Measurements from ENCODE around the gene PPIF. TPM values are rescaled to one million over a fixed set of nuclear protein-coding genes. Genes with fewer than 3 reads are reported as not detected.

PPIF gene
- total RNA-seq, 1 experiment from 2014 or later = 160 TPM

DNA sequence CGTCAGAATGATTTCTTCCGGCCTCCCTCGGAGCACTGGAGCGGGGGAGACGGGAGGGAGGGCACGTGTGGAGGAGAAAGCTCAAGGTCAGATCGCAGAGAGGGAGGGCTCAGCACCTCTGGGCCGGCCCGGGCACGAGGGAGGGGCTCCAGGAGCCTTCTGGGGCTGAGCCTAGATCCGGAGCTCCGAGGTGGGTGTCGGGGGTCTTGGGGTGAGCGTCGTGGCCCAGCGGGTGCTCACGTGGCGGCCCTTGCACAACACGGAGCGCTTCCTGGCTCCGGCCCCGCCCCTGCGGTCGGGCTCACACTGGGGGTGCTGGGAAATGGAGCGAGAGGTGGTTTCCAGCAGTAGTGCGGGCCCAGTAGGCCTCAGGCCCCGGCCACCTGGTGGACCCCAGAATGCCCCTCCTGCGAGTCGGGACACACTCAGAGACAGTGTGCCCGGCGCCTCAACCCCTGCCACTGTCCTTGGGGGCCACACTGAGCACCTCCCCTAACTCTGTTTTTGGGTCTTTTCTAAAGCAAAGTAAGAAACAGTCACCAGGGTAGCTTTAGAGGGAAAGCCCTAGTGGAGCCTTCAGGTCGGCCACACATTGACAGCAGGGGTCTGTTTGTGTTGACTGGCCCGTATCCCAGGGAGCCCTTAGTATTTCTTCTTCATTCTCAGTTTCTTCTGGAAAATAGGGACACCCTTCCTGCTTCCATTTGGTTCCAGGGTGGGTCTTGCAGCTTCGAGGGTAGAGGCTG is 798 bp downstream of the PPIF start:
- TF ChIP-seq, protein P1, sequence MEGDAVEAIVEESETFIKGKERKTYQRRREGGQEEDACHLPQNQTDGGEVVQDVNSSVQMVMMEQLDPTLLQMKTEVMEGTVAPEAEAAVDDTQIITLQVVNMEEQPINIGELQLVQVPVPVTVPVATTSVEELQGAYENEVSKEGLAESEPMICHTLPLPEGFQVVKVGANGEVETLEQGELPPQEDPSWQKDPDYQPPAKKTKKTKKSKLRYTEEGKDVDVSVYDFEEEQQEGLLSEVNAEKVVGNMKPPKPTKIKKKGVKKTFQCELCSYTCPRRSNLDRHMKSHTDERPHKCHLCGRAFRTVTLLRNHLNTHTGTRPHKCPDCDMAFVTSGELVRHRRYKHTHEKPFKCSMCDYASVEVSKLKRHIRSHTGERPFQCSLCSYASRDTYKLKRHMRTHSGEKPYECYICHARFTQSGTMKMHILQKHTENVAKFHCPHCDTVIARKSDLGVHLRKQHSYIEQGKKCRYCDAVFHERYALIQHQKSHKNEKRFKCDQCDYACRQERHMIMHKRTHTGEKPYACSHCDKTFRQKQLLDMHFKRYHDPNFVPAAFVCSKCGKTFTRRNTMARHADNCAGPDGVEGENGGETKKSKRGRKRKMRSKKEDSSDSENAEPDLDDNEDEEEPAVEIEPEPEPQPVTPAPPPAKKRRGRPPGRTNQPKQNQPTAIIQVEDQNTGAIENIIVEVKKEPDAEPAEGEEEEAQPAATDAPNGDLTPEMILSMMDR (conservative IDR thresholded peaks at IDR 0.05; ENCODE audit: low read depth, low read length) = no peak
- no peak for TF ChIP-seq EZH2 (IDR thresholded peaks at IDR 0.05; ENCODE audit: borderline replicate concordance, low read depth, low read length, poor library complexity, severe bottlenecking)
- Histone ChIP-seq H3K27me3 (replicated peaks; ENCODE audit: insufficient read depth, low read depth, low read length, poor library complexity) (no peaks in the 10 kb centered on the region), H3K4me3 (ENCODE audit: low read depth, low read length, poor library complexity, severe bottlenecking) (peak overlapping the region; percentile 93), H3K4me1 (ENCODE audit: insufficient read depth, low read length, poor library complexity, severe bottlenecking) (peaks cover 10% of the 10 kb centered on the region), H3K36me3 (ENCODE audit: insufficient read depth, low read length, poor library complexity, severe bottlenecking) (peaks cover 42% of the 10 kb centered on the region), H3K27ac (ENCODE audit: low read depth, low read length, poor library complexity, severe bottlenecking) (peak overlapping the region; percentile 96), H3K9me3 (ENCODE audit: low read depth, low read length, poor library complexity, severe bottlenecking) (no peaks in the 10 kb centered on the region)
- CTCF ChIA-PET = interaction anchor here (0.8 kb wide), 1 partner anchor 27 kb away, joined by 4 read pairs; no protein-coding TSS in a partner anchor
- intact Hi-C loops (cut with micrococcal nuclease; ENCODE audit: unreplicated experiment) = no loop called here
- DNase-seq (ENCODE audit: low spot score) = peak; percentile 68
- POLR2A ChIA-PET (ENCODE audit: low non-redundant PET) = no interaction called here
- BruUV-seq (replicated peaks) = TSS peak; percentile 27

DNA sequence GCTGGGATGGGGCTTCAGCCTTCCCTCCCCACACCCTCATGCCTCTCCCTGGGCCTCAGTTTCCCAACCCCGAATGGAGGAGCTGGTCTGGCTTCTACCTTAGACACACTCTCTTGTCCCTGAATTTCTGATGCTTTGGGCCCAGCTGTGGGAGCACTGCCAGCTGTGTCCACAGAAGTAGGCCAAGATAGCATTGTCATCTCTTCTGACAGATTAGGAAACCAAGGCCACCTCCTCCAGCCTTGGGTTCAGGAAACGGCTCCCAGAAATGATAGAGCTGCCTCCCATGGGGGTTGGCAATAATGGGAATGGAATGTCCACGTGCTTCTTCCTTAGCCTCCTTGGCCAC is 1.3 kb downstream of the PPIF start:
- H3K4me1 ChIP-seq (ENCODE audit: insufficient read depth, low read length, poor library complexity, severe bottlenecking) = peaks cover 10% of the 10 kb centered on the region
- H3K4me3 ChIP-seq (ENCODE audit: low read depth, low read length, poor library complexity, severe bottlenecking) = peak overlapping the region; percentile 93
- peak overlapping the region; percentile 96 for H3K27ac ChIP-seq (ENCODE audit: low read depth, low read length, poor library complexity, severe bottlenecking)
- H3K27me3 ChIP-seq (replicated peaks; ENCODE audit: insufficient read depth, low read depth, low read length, poor library complexity) = no peaks in the 10 kb centered on the region
- BruUV-seq (replicated peaks) = no TSS peak
- H3K9me3 ChIP-seq (ENCODE audit: low read depth, low read length, poor library complexity, severe bottlenecking) = no peaks in the 10 kb centered on the region
- no peak for TF ChIP-seq EZH2 (IDR thresholded peaks at IDR 0.05; ENCODE audit: borderline replicate concordance, low read depth, low read length, poor library complexity, severe bottlenecking)
- TF ChIP-seq, protein P1 (conservative IDR thresholded peaks at IDR 0.05; ENCODE audit: low read depth, low read length) = no peak
- no peak for DNase-seq (ENCODE audit: low spot score)
- intact Hi-C loops (cut with micrococcal nuclease; ENCODE audit: unreplicated experiment) = no loop called here
- peaks cover 48% of the 10 kb centered on the region for H3K36me3 ChIP-seq (ENCODE audit: insufficient read depth, low read length, poor library complexity, severe bottlenecking)
- ChIA-PET POLR2A (ENCODE audit: low non-redundant PET) (no interaction called here), CTCF (interaction anchor here (0.8 kb wide), 1 partner anchor 26 kb away, joined by 4 read pairs; no protein-coding TSS in a partner anchor)

DNA sequence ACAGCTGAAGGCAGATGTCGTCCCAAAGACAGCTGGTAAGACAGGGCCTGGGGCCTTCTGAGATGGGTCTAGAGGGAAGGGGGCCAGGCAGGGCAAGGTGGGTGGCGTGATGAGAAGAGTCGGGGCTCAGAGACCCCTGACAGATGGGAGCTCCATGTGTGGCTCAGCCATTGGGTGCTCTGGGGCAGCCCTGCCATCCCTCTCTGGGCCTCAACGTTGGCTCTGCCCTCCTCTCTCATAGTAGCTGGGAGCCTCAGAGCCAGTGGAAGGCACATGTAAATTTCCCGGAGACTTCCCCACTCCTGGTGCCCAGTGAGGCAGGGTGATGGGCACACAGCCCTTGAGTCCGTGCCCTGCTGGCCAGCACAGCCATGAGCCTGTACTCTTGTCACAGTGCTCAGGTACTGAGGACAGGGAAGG is 1.8 kb downstream of the PPIF start:
- Histone ChIP-seq H3K27me3 (replicated peaks; ENCODE audit: insufficient read depth, low read depth, low read length, poor library complexity) (no peaks in the 10 kb centered on the region), H3K9me3 (ENCODE audit: low read depth, low read length, poor library complexity, severe bottlenecking) (no peaks in the 10 kb centered on the region), H3K4me3 (ENCODE audit: low read depth, low read length, poor library complexity, severe bottlenecking) (peak overlapping the region; percentile 93), H3K27ac (ENCODE audit: low read depth, low read length, poor library complexity, severe bottlenecking) (peak overlapping the region; percentile 96), H3K4me1 (ENCODE audit: insufficient read depth, low read length, poor library complexity, severe bottlenecking) (peaks cover 10% of the 10 kb centered on the region), H3K36me3 (ENCODE audit: insufficient read depth, low read length, poor library complexity, severe bottlenecking) (peaks cover 52% of the 10 kb centered on the region)
- ChIA-PET CTCF (interaction anchor here (0.8 kb wide), 1 partner anchor 26 kb away, joined by 4 read pairs; no protein-coding TSS in a partner anchor), POLR2A (ENCODE audit: low non-redundant PET) (no interaction called here)
- DNase-seq (ENCODE audit: low spot score) = no peak
- BruUV-seq (replicated peaks) = no TSS peak
- intact Hi-C loops (cut with micrococcal nuclease; ENCODE audit: unreplicated experiment) = no loop called here
- no peak for TF ChIP-seq EZH2 (IDR thresholded peaks at IDR 0.05; ENCODE audit: borderline replicate concordance, low read depth, low read length, poor library complexity, severe bottlenecking)
- TF ChIP-seq, protein P1 (conservative IDR thresholded peaks at IDR 0.05; ENCODE audit: low read depth, low read length) = no peak

Measured in A673 (cell line).